Endodermal cell (in vitro differentiated cells): ENCODE measurements around the gene SPC25. TPM values are rescaled to one million over a fixed set of nuclear protein-coding genes. Genes with fewer than 3 reads are reported as not detected.
A peak's percentile ranks its signal among the peaks of the same experiment; 100 is the strongest.

Experiments
- DNase-seq: peaks from one replicate; pipeline ENCODE4 v3.0.0-alpha.2; 2017
- H3K27ac ChIP-seq: 2 replicates; pipeline ENCODE4 v1.5.1; 2013; ENCODE audit warnings: mild to moderate bottlenecking, low read depth, low read length, moderate library complexity
- H3K27me3 ChIP-seq: 2 replicates; pipeline ENCODE4 v1.6.1; 2013; ENCODE audit warnings: mild to moderate bottlenecking, low read length, moderate library complexity; ENCODE audit not compliant: insufficient read depth, control insufficient read depth, poor library complexity, severe bottlenecking
- H3K36me3 ChIP-seq: 2 replicates; pipeline ENCODE4 v1.7.0; 2013; ENCODE audit warnings: mild to moderate bottlenecking, low read length, moderate library complexity; ENCODE audit not compliant: control insufficient read depth, insufficient read depth
- H3K4me1 ChIP-seq: one replicate; pipeline ENCODE4 v1.7.0; 2013; ENCODE audit warnings: low read length; ENCODE audit not compliant: control insufficient read depth, insufficient read depth
- H3K4me3 ChIP-seq: 2 replicates; pipeline ENCODE4 v1.5.1; 2013; ENCODE audit warnings: mild to moderate bottlenecking, low read length, moderate library complexity
- H3K9ac ChIP-seq: 2 replicates; pipeline ENCODE4 v1.6.1; 2013; ENCODE audit warnings: mild to moderate bottlenecking, low read length, moderate library complexity; ENCODE audit not compliant: poor library complexity, severe bottlenecking; ENCODE audit errors: extremely low read depth
- H3K9me3 ChIP-seq: 2 replicates; pipeline ENCODE4 v1.6.1; 2013; ENCODE audit warnings: mild to moderate bottlenecking, low read length, moderate library complexity; ENCODE audit not compliant: control insufficient read depth
- H3K27ac Mint-ChIP-seq: 2 replicates; pipeline ENCODE4 v1.8.0; 2020; ENCODE audit warnings: mixed read lengths
- H3K27me3 Mint-ChIP-seq: 2 replicates; pipeline ENCODE4 v1.8.0; 2021; ENCODE audit warnings: mild to moderate bottlenecking, mixed read lengths; ENCODE audit not compliant: insufficient read depth
- H3K36me3 Mint-ChIP-seq: 2 replicates; pipeline ENCODE4 v1.8.0; 2020; ENCODE audit warnings: low read depth, mixed read lengths
- H3K4me1 Mint-ChIP-seq: 2 replicates; pipeline ENCODE4 v1.8.0; 2020; ENCODE audit warnings: mixed read lengths
- H3K4me3 Mint-ChIP-seq: 2 replicates; pipeline ENCODE4 v1.8.0; 2020; ENCODE audit warnings: mild to moderate bottlenecking, moderate library complexity, mixed read lengths
- H3K9me3 Mint-ChIP-seq: 2 replicates; pipeline ENCODE4 v1.8.0; 2020; ENCODE audit warnings: mild to moderate bottlenecking, mixed read lengths
- CTCF ChIP-seq: fragments of 200-600 bp; sonication (generic); conservative IDR thresholded peaks from 2 replicates; pipeline ENCODE4 v1.5.0; 2021; ENCODE audit warnings: antibody characterized with exemption, mild to moderate bottlenecking
- WGBS, 2 experiments: methylation state at CpG; one replicate each; pipeline versions ENCODE4 v1.1.5 to v1.1.7; 2013; ENCODE audit warnings: missing lambda C conversion rate in 2 of 2, mixed read lengths in 1 of 2; ENCODE audit not compliant: insufficient coverage in 1 of 2, insufficient read length in 1 of 2; 5-methylcytosine and 5-hydroxymethylcytosine counted together
- total RNA-seq, 2 donors: library from RNA; stranded (reverse); fragmentation: NEBNext Ultra II Directional in 1 of 2; extraction: Animal tissue kit (Norgen Biotek cat#: 25700) in 1 of 2; gene quantifications; 2 replicates in 1 of 2; 3 replicates in 1 of 2; pipeline ENCODE4 v1.2.1, GENCODE V29; 2021

The SPC25 gene
- total RNA-seq, 2 donors from 2014 or later = 22.4 to 57.8 TPM

GRCh38 chr2:168926621-168927386 is 36.6 kb upstream of the SPC25 start:
- no peak overlapping the region for H3K4me3 Mint-ChIP-seq

GRCh38 chr2:168920504-168921157 is 30.4 kb upstream of the SPC25 start:
- H3K36me3 Mint-ChIP-seq = no peaks in the 10 kb centered on the region
- H3K27ac ChIP-seq = no peak overlapping the region
- H3K9ac ChIP-seq = no peak overlapping the region
- H3K4me1 ChIP-seq = no peaks in the 10 kb centered on the region
- no peaks in the 10 kb centered on the region for H3K27me3 ChIP-seq
- H3K27me3 Mint-ChIP-seq = peaks cover 2% of the 10 kb centered on the region
- no peak for DNase-seq
- peaks cover 5% of the 10 kb centered on the region for H3K9me3 Mint-ChIP-seq
- peaks cover 1% of the 10 kb centered on the region for H3K4me1 Mint-ChIP-seq
- H3K4me3 Mint-ChIP-seq = no peak overlapping the region
- TF ChIP-seq CTCF = peak; percentile 85
- no peak overlapping the region for H3K4me3 ChIP-seq
- WGBS, 2 experiments = 25 to 90% methylated on average over 1 to 4 of the region's 4 CpGs
- no peak overlapping the region for H3K27ac Mint-ChIP-seq
- peaks cover 9% of the 10 kb centered on the region for H3K9me3 ChIP-seq
- H3K36me3 ChIP-seq = no peaks in the 10 kb centered on the region

More at GRCh38 chr2:168926621-168927386, 36.6 kb upstream of the SPC25 start:
- peaks cover 2% of the 10 kb centered on the region for H3K27me3 Mint-ChIP-seq
- Histone ChIP-seq H3K9ac (no peak overlapping the region), H3K4me1 (no peaks in the 10 kb centered on the region), H3K27me3 (no peaks in the 10 kb centered on the region), H3K36me3 (no peaks in the 10 kb centered on the region), H3K4me3 (no peak overlapping the region), H3K27ac (no peak overlapping the region), H3K9me3 (no peaks in the 10 kb centered on the region)
- no peaks in the 10 kb centered on the region for H3K36me3 Mint-ChIP-seq
- 84 to 100% methylated on average over 2 to 3 of the region's 3 CpGs for WGBS, 2 experiments
- no peak for TF ChIP-seq CTCF
- DNase-seq = no peak
- no peaks in the 10 kb centered on the region for H3K4me1 Mint-ChIP-seq
- H3K27ac Mint-ChIP-seq = no peak overlapping the region
- no peaks in the 10 kb centered on the region for H3K9me3 Mint-ChIP-seq

- H3K9me3 Mint-ChIP-seq = peaks cover 9% of the 10 kb centered on the region
- H3K27ac Mint-ChIP-seq = no peak overlapping the region
- Histone ChIP-seq H3K27ac (no peak overlapping the region), H3K36me3 (no peaks in the 10 kb centered on the region), H3K27me3 (peaks cover 13% of the 10 kb centered on the region), H3K4me3 (no peak overlapping the region), H3K4me1 (no peaks in the 10 kb centered on the region), H3K9me3 (peaks cover 12% of the 10 kb centered on the region), H3K9ac (no peak overlapping the region)
- DNase-seq = no peak
- H3K36me3 Mint-ChIP-seq = no peaks in the 10 kb centered on the region
- no peak overlapping the region for H3K4me3 Mint-ChIP-seq
- H3K27me3 Mint-ChIP-seq = peaks cover 20% of the 10 kb centered on the region
- no peak for TF ChIP-seq CTCF
- 90 to 91% methylated on average over 4 of the region's 4 CpGs for WGBS, 2 experiments
- H3K4me1 Mint-ChIP-seq = peaks cover 16% of the 10 kb centered on the region
These were observed 26.1 kb upstream of the SPC25 start for GRCh38 chr2:168916331-168916675.
